SK-N-SH (cell line): ENCODE results near the gene TMEM14B. TPM values are rescaled to one million over a fixed set of nuclear protein-coding genes. Genes with fewer than 3 reads are reported as not detected.

Experiments
- CTCF ChIA-PET: fragments of 300-600, 350-600 bp; formaldehyde crosslinking; extraction: SDS; loops from one replicate; lab custom pipeline; 2021; lab: Yijun Ruan, JAX
- POLR2A ChIA-PET: fragments of 350-600 bp; sonication (Branson Sonifier 250); formaldehyde crosslinking; extraction: SDS; loops from one replicate; lab custom pipeline; 2020; ENCODE audit warnings: antibody characterized with exemption, inconsistent platforms; lab: Yijun Ruan, JAX
- DNase-seq: peaks from one replicate; pipeline ENCODE4 v3.0.0; 2012
- H2AFZ ChIP-seq: fragments of 200-600 bp; sonication (generic); 2 replicates; pipeline ENCODE4 v1.8.1; 2016; ENCODE audit warnings: antibody characterized with exemption, mild to moderate bottlenecking, low read depth
- H3F3A ChIP-seq: fragments of 200-600 bp; sonication (generic); replicated peaks from 2 replicates; pipeline ENCODE3; 2016; ENCODE audit warnings: antibody characterized with exemption, mild to moderate bottlenecking; ENCODE audit not compliant: insufficient read depth
- H3K27ac ChIP-seq, 2 experiments: fragments of 200-500 bp in 1 of 2; fragments of 200-600 bp in 1 of 2; sonication (Bioruptor generic) in 1 of 2; sonication (generic), shearing (Covaris generic) in 1 of 2; 2 replicates each; pipeline versions ENCODE4 v1.5.1 to v1.6.1; 2014 to 2016; ENCODE audit warnings: low read depth in 2 of 2, inconsistent platforms in 1 of 2, low read length in 1 of 2, mild to moderate bottlenecking in 1 of 2, mixed read lengths in 1 of 2
- H3K27me3 ChIP-seq: fragments of 200-600 bp; sonication (generic), shearing (Covaris generic); 2 replicates; pipeline ENCODE4 v1.6.1; 2016; ENCODE audit warnings: mixed run types; ENCODE audit not compliant: insufficient read depth
- H3K36me3 ChIP-seq, 2 experiments: fragments of 200-500 bp in 1 of 2; fragments of 200-600 bp in 1 of 2; sonication (Bioruptor generic) in 1 of 2; sonication (generic) in 1 of 2; replicated peaks in 1 of 2; 2 replicates each; pipeline versions ENCODE3 to v1.5.1; 2014 to 2016; ENCODE audit warnings: low read length in 1 of 2, mild to moderate bottlenecking in 1 of 2; ENCODE audit not compliant: insufficient read depth in 2 of 2, control insufficient read depth in 1 of 2
- H3K4me1 ChIP-seq, 2 experiments: fragments of 200-500 bp in 1 of 2; fragments of 200-600 bp in 1 of 2; sonication (Bioruptor generic) in 1 of 2; sonication (generic), shearing (Covaris generic) in 1 of 2; 2 replicates each; pipeline versions ENCODE4 v1.5.1 to v1.6.1; 2014 to 2016; ENCODE audit warnings: low read depth in 1 of 2, low read length in 1 of 2, mixed run types in 1 of 2; ENCODE audit not compliant: insufficient read depth in 2 of 2, control insufficient read depth in 1 of 2
- H3K4me2 ChIP-seq: fragments of 200-600 bp; sonication (generic), shearing (Covaris generic); 2 replicates; pipeline ENCODE4 v1.6.1; 2017; ENCODE audit warnings: mixed run types
- H3K4me3 ChIP-seq, 2 experiments: fragments of 200-500 bp in 1 of 2; fragments of 200-600 bp in 1 of 2; sonication (Bioruptor generic) in 1 of 2; sonication (generic), shearing (Covaris generic) in 1 of 2; 2 replicates each; pipeline versions ENCODE4 v1.5.1 to v1.8.1; 2014 to 2016; ENCODE audit warnings: low read depth in 2 of 2, inconsistent platforms in 1 of 2, low read length in 1 of 2, mild to moderate bottlenecking in 1 of 2, mixed read lengths in 1 of 2, moderate library complexity in 1 of 2
- H3K79me2 ChIP-seq: fragments of 200-600 bp; sonication (generic); 2 replicates; pipeline ENCODE4 v1.8.1; 2017; ENCODE audit warnings: mild to moderate bottlenecking; ENCODE audit not compliant: insufficient read depth
- H3K9ac ChIP-seq: fragments of 200-600 bp; sonication (generic); 2 replicates; pipeline ENCODE4 v1.6.1; 2017; ENCODE audit warnings: mixed run types
- H3K9me2 ChIP-seq: fragments of 200-600 bp; sonication (generic); 2 replicates; pipeline ENCODE4 v1.6.1; 2017; ENCODE audit warnings: mixed run types
- H3K9me3 ChIP-seq: fragments of 200-600 bp; sonication (generic); 2 replicates; pipeline ENCODE4 v1.6.1; 2017; ENCODE audit warnings: mixed run types, mild to moderate bottlenecking, moderate library complexity
- H4K20me1 ChIP-seq: fragments of 200-600 bp; sonication (generic); 2 replicates; pipeline ENCODE4 v1.6.1; 2017; ENCODE audit warnings: mild to moderate bottlenecking, mixed run types; ENCODE audit not compliant: insufficient read depth
- ELF1 ChIP-seq: IDR thresholded peaks from 2 replicates; pipeline ENCODE4 v1.4.0; 2012
- FOXM1 ChIP-seq: IDR thresholded peaks from 2 replicates; pipeline ENCODE4 v1.4.0; 2012; ENCODE audit warnings: low read depth, mild to moderate bottlenecking
- GABPA ChIP-seq: IDR thresholded peaks from 2 replicates; pipeline ENCODE4 v1.4.0; 2012; ENCODE audit warnings: low read depth, mild to moderate bottlenecking
- JUND ChIP-seq: IDR thresholded peaks from 2 replicates; pipeline ENCODE4 v1.4.0; 2012
- MEF2A ChIP-seq: IDR thresholded peaks from 2 replicates; pipeline ENCODE4 v1.4.0; 2012; ENCODE audit warnings: low read depth, borderline replicate concordance
- MXI1 ChIP-seq: IDR thresholded peaks from 2 replicates; pipeline ENCODE4 v1.6.1; 2012; ENCODE audit warnings: mild to moderate bottlenecking, low read depth, low read length, improper control_type of control experiment
- NFIC ChIP-seq: IDR thresholded peaks from 2 replicates; pipeline ENCODE4 v1.4.0; 2012; ENCODE audit warnings: borderline replicate concordance
- NRF1 ChIP-seq: IDR thresholded peaks from 2 replicates; pipeline ENCODE4 v1.6.1; 2012; ENCODE audit warnings: low read depth, mild to moderate bottlenecking, low read length
- RAD21 ChIP-seq: IDR thresholded peaks from 2 replicates; pipeline ENCODE4 v1.6.1; 2012; ENCODE audit warnings: mild to moderate bottlenecking, low read length
- RCOR1 ChIP-seq: fragments of 150-350 bp; IDR thresholded peaks from 2 replicates; pipeline ENCODE4 v1.6.1; 2017; ENCODE audit warnings: antibody characterized with exemption, low read length
- TCF12 ChIP-seq: IDR thresholded peaks from 2 replicates; pipeline ENCODE4 v1.4.0; 2012
- TEAD4 ChIP-seq: IDR thresholded peaks from 2 replicates; pipeline ENCODE4 v1.4.0; 2012; ENCODE audit warnings: mild to moderate bottlenecking, borderline replicate concordance; ENCODE audit not compliant: insufficient read depth
- YY1 ChIP-seq: IDR thresholded peaks from 2 replicates; pipeline ENCODE4 v1.4.0; 2012; ENCODE audit warnings: low read depth, mild to moderate bottlenecking
- ZBTB33 ChIP-seq: IDR thresholded peaks from 2 replicates; pipeline ENCODE4 v1.4.0; 2012; ENCODE audit warnings: low read depth, borderline replicate concordance
- WGBS: methylation state at CpG from one replicate; pipeline ENCODE4 v1.1.6; 2017; ENCODE audit warnings: low lambda C conversion rate; 5-methylcytosine and 5-hydroxymethylcytosine counted together
- polyA plus RNA-seq, 3 experiments: library from polyadenylated mRNA; depleted of rRNA; stranded (reverse); fragments of >200 nt; gene quantifications; 2 replicates each; pipeline ENCODE4 v1.2.3, GENCODE V29; 2012

The TMEM14B gene
- polyA plus RNA-seq, 1 of the 3 experiments (the other 2 are of a cell fraction) = 93.6 TPM

DNA sequence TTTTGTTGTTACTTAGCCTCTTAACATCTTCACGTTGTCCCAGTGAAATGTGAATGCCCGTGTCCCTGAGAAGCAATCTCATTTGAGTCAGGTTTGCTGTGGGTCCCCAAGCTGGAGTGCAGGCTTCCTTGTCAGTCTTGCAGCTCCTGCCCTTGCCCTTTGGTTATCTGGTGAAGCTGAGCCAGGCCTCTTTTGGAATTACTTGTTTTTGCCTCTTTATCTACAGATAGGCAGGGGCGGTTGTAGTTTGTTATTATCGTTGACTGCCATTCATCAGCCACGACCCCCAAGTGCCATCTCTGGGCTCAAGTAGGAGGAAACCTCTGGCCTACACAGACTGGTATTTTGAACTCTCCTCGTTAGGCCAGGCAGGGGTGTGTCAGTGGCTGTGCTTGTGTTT, 22.6 kb upstream of the TMEM14B start:
- H4K20me1 ChIP-seq = no peaks in the 10 kb centered on the region
- CTCF ChIA-PET = interaction anchor here (0.9 to 1.3 kb wide), 2 partner anchors 18 to 35 kb away, joined by 3 read pairs; no protein-coding TSS in a partner anchor
- no peak for DNase-seq

GRCh38 chr6:10725716-10726115, 21.9 kb upstream of the TMEM14B start:
- Histone ChIP-seq H3K9ac (no peak overlapping the region), H3K9me2 (no peaks in the 10 kb centered on the region), H3K27ac (no peak overlapping the region), H2AFZ (no peak overlapping the region), H3K9me3 (no peaks in the 10 kb centered on the region), H3K4me3 (no peak overlapping the region), H3K4me1 (peaks cover 9 to 16% of the 10 kb centered on the region in 2 experiments; a peak in 2 of 4 replicates), H3F3A (peaks cover 7% of the 10 kb centered on the region), H4K20me1 (no peaks in the 10 kb centered on the region), H3K27me3 (no peaks in the 10 kb centered on the region), H3K36me3 (peaks cover 22 to 29% of the 10 kb centered on the region in 2 experiments), H3K79me2 (peaks cover 48% of the 10 kb centered on the region), H3K4me2 (no peak overlapping the region)
- WGBS = 96% methylated on average over 8 of the region's 9 CpGs
- no peak for DNase-seq
- ChIA-PET CTCF (no interaction called here), POLR2A (no interaction called here)
- TF ChIP-seq RCOR1 (no peak), YY1 (no peak), TCF12 (no peak), NRF1 (no peak), RAD21 (no peak), ELF1 (no peak)

More for the DNA sequence above, 22.6 kb upstream of the TMEM14B start:
- H3K9me2 ChIP-seq = no peaks in the 10 kb centered on the region
- peaks cover 48% of the 10 kb centered on the region for H3K79me2 ChIP-seq
- H3K4me3 ChIP-seq = no peak overlapping the region
- H3K9me3 ChIP-seq = no peaks in the 10 kb centered on the region
- peaks cover 15 to 23% of the 10 kb centered on the region in 2 experiments for H3K36me3 ChIP-seq
- H3K4me1 ChIP-seq = peaks cover 9 to 16% of the 10 kb centered on the region in 2 experiments; a peak in 2 of 4 replicates
- no peak overlapping the region for H3K4me2 ChIP-seq
- TF ChIP-seq TCF12 (no peak), JUND (no peak), MEF2A (no peak), GABPA (no peak), FOXM1 (no peak), ZBTB33 (no peak)
- TF ChIP-seq, all 33 proteins: peak for 0
- Histone ChIP-seq H3K9ac (no peak overlapping the region), H2AFZ (no peak overlapping the region), H3F3A (peaks cover 7% of the 10 kb centered on the region), H3K27ac (no peak overlapping the region), H3K27me3 (no peaks in the 10 kb centered on the region)
- POLR2A ChIA-PET = interaction anchor here (1.2 kb wide), 1 partner anchor 22 kb away, joined by 5 read pairs; the partner anchor contains the start of gene TMEM14B
- 90% methylated on average over 6 of the region's 6 CpGs for WGBS

GRCh38 chr6:10730254-10730653, 17.4 kb upstream of the TMEM14B start:
- no peak for DNase-seq
- Histone ChIP-seq H3K27ac (no peak overlapping the region), H3K36me3 (peaks cover 29 to 34% of the 10 kb centered on the region in 2 experiments), H3K9me2 (no peaks in the 10 kb centered on the region), H3K79me2 (peaks cover 28% of the 10 kb centered on the region; the same call in 1 of the 2 replicates), H3K27me3 (no peaks in the 10 kb centered on the region), H3F3A (peaks cover 5% of the 10 kb centered on the region), H3K4me3 (no peak overlapping the region), H3K4me1 (no peaks in the 10 kb centered on the region), H3K9ac (no peak overlapping the region), H4K20me1 (no peaks in the 10 kb centered on the region), H2AFZ (no peak overlapping the region), H3K9me3 (no peaks in the 10 kb centered on the region), H3K4me2 (no peak overlapping the region)
- ChIA-PET CTCF (interaction anchor here (1.3 kb wide), 1 partner anchor 220 kb away, joined by 3 read pairs; no protein-coding TSS in a partner anchor), POLR2A (no interaction called here)
- TF ChIP-seq TEAD4 (no peak), MXI1 (no peak), NFIC (no peak)
- 70% methylated on average over 3 of the region's 3 CpGs for WGBS
